Neural crest cell (in vitro differentiated cells): Measurements from ENCODE around the gene UBXN6. TPM values are rescaled to one million over a fixed set of nuclear protein-coding genes. Genes with fewer than 3 reads are reported as not detected.

Experiments used
- DNase-seq: peaks from one replicate; pipeline ENCODE4 v3.0.0; 2021; ENCODE audit warnings: low read depth, mixed read lengths, low spot score
- H3K27ac Mint-ChIP-seq: one replicate; pipeline ENCODE4 v1.8.0; 2021; ENCODE audit warnings: mild to moderate bottlenecking, mixed read lengths; ENCODE audit not compliant: unreplicated experiment
- H3K27me3 Mint-ChIP-seq: 2 replicates; pipeline ENCODE4 v1.8.0; 2021; ENCODE audit warnings: low read depth, mild to moderate bottlenecking, mixed read lengths
- H3K36me3 Mint-ChIP-seq: 2 replicates; pipeline ENCODE4 v1.8.0; 2021; ENCODE audit warnings: low read depth, mild to moderate bottlenecking, mixed read lengths
- H3K4me1 Mint-ChIP-seq: 2 replicates; pipeline ENCODE4 v1.8.0; 2021; ENCODE audit warnings: mixed read lengths
- H3K4me3 Mint-ChIP-seq: one replicate; pipeline ENCODE4 v1.8.0; 2021; ENCODE audit warnings: mild to moderate bottlenecking, mixed read lengths
- H3K9me3 Mint-ChIP-seq: 2 replicates; pipeline ENCODE4 v1.8.0; 2021; ENCODE audit warnings: mixed read lengths
- CTCF ChIP-seq: fragments of 200-600 bp; sonication (generic); conservative IDR thresholded peaks from 2 replicates; pipeline ENCODE4 v1.5.0; 2021; ENCODE audit warnings: antibody characterized with exemption, mild to moderate bottlenecking
- total RNA-seq: library from RNA; stranded (reverse); gene quantifications from 2 replicates; pipeline ENCODE4 v1.2.1, GENCODE V29; 2021

The UBXN6 gene
- total RNA-seq, 1 donor from 2014 or later, result 40.9 TPM

DNA sequence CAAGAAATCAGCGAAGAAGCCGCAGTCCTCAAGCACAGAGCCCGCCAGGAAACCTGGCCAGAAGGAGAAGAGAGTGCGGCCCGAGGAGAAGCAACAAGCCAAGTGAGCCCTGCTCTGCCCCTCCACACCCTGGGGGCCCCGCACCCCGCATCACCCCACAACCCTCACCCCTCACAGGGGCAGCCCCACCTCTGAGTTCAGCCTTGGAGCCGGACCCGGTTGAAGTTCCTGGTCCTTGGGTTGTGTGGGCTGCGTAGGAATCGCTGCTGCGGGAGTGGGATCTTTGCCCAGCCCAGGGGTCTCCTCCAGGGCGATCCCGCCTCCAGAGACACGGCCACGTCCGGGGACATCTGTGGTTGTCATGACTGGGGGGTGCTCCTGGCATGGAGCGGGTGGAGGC is 38.7 kb upstream of the UBXN6 start:
- Mint-ChIP-seq H3K27ac (no peak overlapping the region), H3K36me3 (no peaks in the 10 kb centered on the region), H3K27me3 (no peaks in the 10 kb centered on the region), H3K4me3 (no peak overlapping the region), H3K4me1 (no peaks in the 10 kb centered on the region), H3K9me3 (no peaks in the 10 kb centered on the region)
- DNase-seq, result no peak
- no peak for TF ChIP-seq CTCF

GRCh38 chr19:4495471-4495870 is 37.9 kb upstream of the UBXN6 start:
- DNase-seq, result no peak
- H3K4me1 Mint-ChIP-seq, result no peaks in the 10 kb centered on the region
- H3K4me3 Mint-ChIP-seq, result no peak overlapping the region
- no peak overlapping the region for H3K27ac Mint-ChIP-seq
- no peaks in the 10 kb centered on the region for H3K27me3 Mint-ChIP-seq
- no peak for TF ChIP-seq CTCF
- peaks cover 1% of the 10 kb centered on the region for H3K36me3 Mint-ChIP-seq
- H3K9me3 Mint-ChIP-seq, result no peaks in the 10 kb centered on the region

DNA sequence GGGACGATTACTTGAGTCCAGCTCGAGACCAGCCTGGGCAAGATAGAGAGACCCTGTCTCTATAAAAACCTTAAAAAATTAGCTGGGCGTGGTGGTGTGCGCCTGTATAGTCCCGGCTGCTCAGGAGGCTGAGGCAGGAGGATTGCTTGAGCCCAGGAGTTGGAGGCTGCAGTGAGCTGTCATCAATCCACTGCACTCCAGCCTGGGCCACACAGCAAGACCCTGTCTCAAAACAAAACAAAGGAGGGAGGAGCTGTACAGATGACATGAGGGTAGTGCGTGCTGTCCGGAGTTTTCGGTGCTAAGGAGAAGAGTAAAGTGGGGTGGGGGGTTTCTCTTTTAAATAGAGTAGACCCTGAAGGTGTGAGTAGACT is 37.1 kb upstream of the UBXN6 start:
- Mint-ChIP-seq H3K4me3 (no peak overlapping the region), H3K27ac (no peak overlapping the region), H3K27me3 (no peaks in the 10 kb centered on the region), H3K4me1 (no peaks in the 10 kb centered on the region), H3K36me3 (peaks cover 6% of the 10 kb centered on the region), H3K9me3 (no peaks in the 10 kb centered on the region)
- no peak for DNase-seq
- no peak for TF ChIP-seq CTCF

DNA sequence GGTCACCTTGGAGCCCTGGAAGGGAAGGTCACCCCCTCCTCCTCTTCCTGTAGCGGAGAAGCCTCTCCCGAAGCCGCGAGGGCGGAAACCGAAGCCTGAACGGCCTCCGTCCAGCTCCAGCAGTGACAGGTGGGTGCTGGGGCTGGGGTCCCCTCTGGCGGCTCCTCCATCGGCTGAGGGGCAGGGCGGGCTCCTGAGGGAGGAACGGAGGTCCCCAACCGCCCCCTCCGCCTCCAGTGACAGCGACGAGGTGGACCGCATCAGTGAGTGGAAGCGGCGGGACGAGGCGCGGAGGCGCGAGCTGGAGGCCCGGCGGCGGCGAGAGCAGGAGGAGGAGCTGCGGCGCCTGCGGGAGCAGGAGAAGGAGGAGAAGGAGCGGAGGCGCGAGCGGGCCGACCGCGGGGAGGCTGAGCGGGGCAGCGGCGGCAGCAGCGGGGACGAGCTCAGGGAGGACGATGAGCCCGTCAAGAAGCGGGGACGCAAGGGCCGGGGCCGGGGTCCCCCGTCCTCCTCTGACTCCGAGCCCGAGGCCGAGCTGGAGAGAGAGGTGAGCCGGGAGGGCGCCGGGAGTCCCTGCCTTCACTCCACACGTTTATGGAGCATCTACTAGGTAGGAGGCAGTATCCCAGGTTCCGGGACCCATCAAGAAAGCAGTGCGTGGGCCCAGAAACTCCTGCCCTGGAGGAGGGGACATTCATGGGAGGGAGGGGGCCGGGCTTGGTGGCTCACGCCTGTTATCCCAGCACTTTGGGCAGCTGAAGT is 36.5 kb upstream of the UBXN6 start:
- Mint-ChIP-seq H3K27ac (no peak overlapping the region), H3K27me3 (no peaks in the 10 kb centered on the region), H3K4me3 (no peak overlapping the region), H3K4me1 (no peaks in the 10 kb centered on the region), H3K36me3 (peaks cover 7% of the 10 kb centered on the region), H3K9me3 (no peaks in the 10 kb centered on the region)
- no peak for DNase-seq
- no peak for TF ChIP-seq CTCF

DNA sequence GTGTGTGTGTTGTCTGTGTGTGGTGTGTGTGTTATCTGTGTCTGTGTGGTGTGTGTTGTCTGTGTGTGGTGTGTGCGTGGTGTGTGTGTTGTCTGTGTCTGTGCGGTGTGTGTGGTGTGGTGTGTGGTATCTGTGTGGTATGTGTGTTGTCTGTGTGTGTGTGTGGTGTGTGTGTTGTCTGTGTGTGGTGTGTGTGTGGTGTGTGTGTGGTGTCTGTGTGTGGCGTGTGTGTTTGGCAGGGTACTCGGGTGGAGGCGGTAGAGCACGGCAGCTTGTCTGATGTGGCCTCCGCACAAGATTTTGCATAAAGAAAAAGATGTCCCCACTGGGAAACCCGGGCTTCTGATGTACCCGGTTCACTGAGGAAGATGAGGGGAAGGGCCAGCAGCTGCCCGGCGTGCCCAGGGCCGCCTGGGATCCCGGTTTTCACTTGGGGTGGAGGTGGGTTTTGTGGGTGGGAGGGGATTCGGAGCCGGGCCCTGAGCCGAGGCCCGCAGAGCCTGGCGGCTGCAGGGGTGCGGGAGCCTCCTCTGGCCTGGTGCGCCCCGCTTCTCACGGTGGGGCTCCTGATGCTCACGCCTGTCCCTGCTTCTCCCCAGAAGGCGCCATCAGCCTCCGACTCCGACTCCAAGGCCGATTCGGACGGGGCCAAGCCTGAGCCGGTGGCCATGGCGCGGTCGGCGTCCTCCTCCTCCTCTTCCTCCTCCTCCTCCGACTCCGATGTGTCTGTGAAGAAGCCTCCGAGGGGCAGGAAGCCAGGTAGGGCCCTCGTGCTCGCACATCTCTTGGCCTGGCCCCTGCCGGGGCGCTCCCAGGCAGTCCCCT is 35.7 kb upstream of the UBXN6 start:
- Mint-ChIP-seq H3K27me3 (no peaks in the 10 kb centered on the region), H3K9me3 (no peaks in the 10 kb centered on the region), H3K27ac (no peak overlapping the region), H3K4me1 (no peaks in the 10 kb centered on the region), H3K36me3 (peaks cover 7% of the 10 kb centered on the region), H3K4me3 (no peak overlapping the region)
- DNase-seq, result no peak
- TF ChIP-seq CTCF, result no peak
